ENCODE measurements around the gene ACTN2.
A peak's percentile ranks its signal among the peaks of the same experiment; 100 is the strongest.

ACTN2 gene

GRCh38 chr1:236785477-236785876, 99.2 kb downstream of the ACTN2 start:
- no peak for DNase-seq

- DNase-seq = no peak
Observed at GRCh38 chr1:236786453-236786852, 100.2 kb downstream of the ACTN2 start.

- DNase-seq = no peak
Observed at GRCh38 chr1:236794585-236795034, 108.3 kb downstream of the ACTN2 start.

- peak; percentile 98 to 99 for DNase-seq
Observed at GRCh38 chr1:236795035-236795756, 108.9 kb downstream of the ACTN2 start, which contains the start of gene MTR. Gene MTR, plus strand, starts transcription at chr1:236795292. Its CDS starts 412 bp downstream, at chr1:236795704.

- no peak for DNase-seq
Observed at GRCh38 chr1:236795757-236796667, 109.7 kb downstream of the ACTN2 start.

GRCh38 chr1:236799001-236799400, 112.7 kb downstream of the ACTN2 start:
- DNase-seq = no peak

- DNase-seq = no peak
Observed at GRCh38 chr1:236800002-236800620, 113.8 kb downstream of the ACTN2 start.

GRCh38 chr1:236800623-236801022, 114.3 kb downstream of the ACTN2 start:
- DNase-seq = no peak

GRCh38 chr1:236802264-236802663, 116.0 kb downstream of the ACTN2 start:
- DNase-seq = no peak

- no peak for DNase-seq
Observed at GRCh38 chr1:236806634-236807033, 120.3 kb downstream of the ACTN2 start.

GRCh38 chr1:236808005-236808404, 121.7 kb downstream of the ACTN2 start:
- no peak for DNase-seq

- no peak for DNase-seq
Observed at GRCh38 chr1:236808564-236809130, 122.3 kb downstream of the ACTN2 start.

- DNase-seq = no peak
Observed at GRCh38 chr1:236809148-236809547, 122.8 kb downstream of the ACTN2 start.

- DNase-seq = no peak
Observed at GRCh38 chr1:236810018-236810417, 123.7 kb downstream of the ACTN2 start.

- DNase-seq = no peak
Observed at GRCh38 chr1:236812334-236813030, 126.2 kb downstream of the ACTN2 start.

Measured in NCI-H1930 (cell line).